ENCODE measurements around the gene CELF2.

Gene CELF2

DNA sequence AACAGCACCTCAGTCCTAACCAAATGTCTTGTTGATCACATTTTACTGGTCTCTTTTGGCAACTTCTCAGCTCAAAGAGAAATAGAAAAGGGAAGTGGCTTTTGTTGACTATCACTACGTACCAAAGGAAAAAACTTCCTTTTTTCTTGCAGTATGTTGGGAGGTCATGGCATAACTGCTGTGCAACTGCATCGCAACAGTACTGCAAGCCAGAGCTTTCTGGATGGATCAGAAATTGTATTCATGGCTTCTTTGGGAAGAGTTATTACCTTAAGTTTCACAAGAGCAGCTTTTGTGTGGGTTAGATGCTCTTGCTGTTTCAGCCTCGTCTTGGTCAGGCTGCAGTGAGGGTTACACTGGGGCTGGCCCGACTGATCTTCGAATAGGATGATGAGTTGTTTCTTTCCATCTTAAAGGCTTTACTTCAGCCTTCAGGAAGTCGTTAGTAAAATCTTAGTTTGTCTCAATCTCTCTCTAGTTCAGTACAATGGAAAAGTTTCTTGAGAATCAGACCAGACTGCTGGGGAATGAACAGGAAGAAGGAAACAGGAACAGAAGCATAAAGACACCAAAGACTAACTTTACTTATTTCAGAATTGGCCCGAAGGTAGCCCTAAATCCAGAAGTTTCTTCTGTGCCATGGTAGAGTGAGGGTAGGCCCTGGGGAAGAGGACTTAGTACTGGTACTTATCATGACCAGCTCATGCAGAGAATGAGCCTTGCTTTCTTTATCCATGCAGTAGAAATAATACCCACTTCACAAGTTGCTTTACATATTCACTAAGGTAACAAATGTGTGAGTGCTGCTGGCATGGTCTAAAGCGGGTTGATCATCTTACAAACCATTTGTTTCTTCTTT, 153.6 kb downstream of the CELF2 start:
- no peak for TF ChIP-seq CTCF (conservative IDR thresholded peaks at IDR 0.05)
- H3K27ac ChIP-seq, result no peak overlapping the region

GRCh38 chr10:11173042-11173441, 155.4 kb downstream of the CELF2 start:
- no peak for TF ChIP-seq CTCF (conservative IDR thresholded peaks at IDR 0.05)
- H3K27ac ChIP-seq, result no peak overlapping the region

GRCh38 chr10:11175823-11176243, 158.2 kb downstream of the CELF2 start:
- TF ChIP-seq CTCF (conservative IDR thresholded peaks at IDR 0.05), result no peak
- no peak overlapping the region for H3K27ac ChIP-seq

DNA sequence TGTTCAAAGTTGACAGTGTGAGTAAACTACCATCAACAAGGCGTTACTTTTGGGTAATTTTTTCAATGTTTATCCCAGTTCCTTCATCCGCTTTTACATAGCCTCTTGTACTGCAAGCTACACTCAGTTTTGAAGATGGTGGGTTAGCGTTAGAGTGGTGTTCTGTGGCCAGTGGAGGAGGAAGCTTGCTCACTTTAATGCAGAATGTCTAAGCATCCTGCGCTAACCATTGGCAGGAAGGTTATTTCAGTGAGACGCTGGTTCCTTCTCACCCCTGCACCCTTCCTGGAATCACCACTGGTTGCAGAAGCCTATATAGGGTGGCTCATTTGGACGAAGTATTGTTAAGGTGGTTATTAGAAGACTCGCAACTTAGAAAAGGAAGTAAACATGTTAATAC, 159.1 kb downstream of the CELF2 start:
- H3K27ac ChIP-seq, result no peak overlapping the region
- TF ChIP-seq CTCF (conservative IDR thresholded peaks at IDR 0.05), result no peak

- H3K27ac ChIP-seq, result no peak overlapping the region
- no peak for TF ChIP-seq CTCF (conservative IDR thresholded peaks at IDR 0.05)
Observed at GRCh38 chr10:11177381-11177780, 159.7 kb downstream of the CELF2 start.

GRCh38 chr10:11177926-11178471, 160.3 kb downstream of the CELF2 start:
- TF ChIP-seq CTCF (conservative IDR thresholded peaks at IDR 0.05), result no peak
- no peak overlapping the region for H3K27ac ChIP-seq

GRCh38 chr10:11178606-11179515, 161.2 kb downstream of the CELF2 start:
- TF ChIP-seq CTCF (conservative IDR thresholded peaks at IDR 0.05), result no peak
- no peak overlapping the region for H3K27ac ChIP-seq
